Measurements from ENCODE around the gene EEIG1.

DNA sequence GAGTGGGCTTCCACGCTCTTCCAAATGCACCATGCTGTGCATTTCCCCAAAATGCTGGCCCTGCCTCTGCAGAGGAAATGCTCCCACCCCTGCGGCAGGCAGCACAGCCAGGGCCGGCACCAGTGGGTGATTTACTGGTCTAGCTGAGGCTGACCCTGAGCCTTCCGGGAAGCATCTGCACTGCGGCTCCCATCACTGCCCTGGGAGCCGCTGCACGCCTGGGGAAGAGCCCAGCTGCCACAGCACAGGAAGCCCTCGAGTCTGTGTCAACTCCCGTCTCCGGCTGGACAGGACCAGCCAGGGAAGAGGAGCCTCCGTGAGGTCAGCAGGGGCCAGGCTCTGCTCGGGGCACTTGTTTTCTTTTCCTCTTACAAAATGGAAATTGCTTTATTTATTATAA lies 25.1 kb upstream of the EEIG1 start:
- TF ChIP-seq ZNF274 (IDR thresholded peaks at IDR 0.05; ENCODE audit: low read length) (no peak), ZNF274 (tag by site-specific recombination; IDR thresholded peaks at IDR 0.05; ENCODE audit: borderline replicate concordance) (no peak), EGR2 (tag by site-specific recombination; IDR thresholded peaks at IDR 0.05; ENCODE audit: low read depth) (no peak), ZNF138 (tag by site-specific recombination; IDR thresholded peaks at IDR 0.05; ENCODE audit: borderline replicate concordance) (no peak), ZBTB21 (tag by site-specific recombination; IDR thresholded peaks at IDR 0.05) (no peak)
- TF ChIP-seq, protein P1, sequence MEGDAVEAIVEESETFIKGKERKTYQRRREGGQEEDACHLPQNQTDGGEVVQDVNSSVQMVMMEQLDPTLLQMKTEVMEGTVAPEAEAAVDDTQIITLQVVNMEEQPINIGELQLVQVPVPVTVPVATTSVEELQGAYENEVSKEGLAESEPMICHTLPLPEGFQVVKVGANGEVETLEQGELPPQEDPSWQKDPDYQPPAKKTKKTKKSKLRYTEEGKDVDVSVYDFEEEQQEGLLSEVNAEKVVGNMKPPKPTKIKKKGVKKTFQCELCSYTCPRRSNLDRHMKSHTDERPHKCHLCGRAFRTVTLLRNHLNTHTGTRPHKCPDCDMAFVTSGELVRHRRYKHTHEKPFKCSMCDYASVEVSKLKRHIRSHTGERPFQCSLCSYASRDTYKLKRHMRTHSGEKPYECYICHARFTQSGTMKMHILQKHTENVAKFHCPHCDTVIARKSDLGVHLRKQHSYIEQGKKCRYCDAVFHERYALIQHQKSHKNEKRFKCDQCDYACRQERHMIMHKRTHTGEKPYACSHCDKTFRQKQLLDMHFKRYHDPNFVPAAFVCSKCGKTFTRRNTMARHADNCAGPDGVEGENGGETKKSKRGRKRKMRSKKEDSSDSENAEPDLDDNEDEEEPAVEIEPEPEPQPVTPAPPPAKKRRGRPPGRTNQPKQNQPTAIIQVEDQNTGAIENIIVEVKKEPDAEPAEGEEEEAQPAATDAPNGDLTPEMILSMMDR (tag by site-specific recombination; IDR thresholded peaks at IDR 0.05) = no peak

Measured in HEK293 (cell line).